Measurements from ENCODE around the gene AOPEP.

AOPEP gene

DNA sequence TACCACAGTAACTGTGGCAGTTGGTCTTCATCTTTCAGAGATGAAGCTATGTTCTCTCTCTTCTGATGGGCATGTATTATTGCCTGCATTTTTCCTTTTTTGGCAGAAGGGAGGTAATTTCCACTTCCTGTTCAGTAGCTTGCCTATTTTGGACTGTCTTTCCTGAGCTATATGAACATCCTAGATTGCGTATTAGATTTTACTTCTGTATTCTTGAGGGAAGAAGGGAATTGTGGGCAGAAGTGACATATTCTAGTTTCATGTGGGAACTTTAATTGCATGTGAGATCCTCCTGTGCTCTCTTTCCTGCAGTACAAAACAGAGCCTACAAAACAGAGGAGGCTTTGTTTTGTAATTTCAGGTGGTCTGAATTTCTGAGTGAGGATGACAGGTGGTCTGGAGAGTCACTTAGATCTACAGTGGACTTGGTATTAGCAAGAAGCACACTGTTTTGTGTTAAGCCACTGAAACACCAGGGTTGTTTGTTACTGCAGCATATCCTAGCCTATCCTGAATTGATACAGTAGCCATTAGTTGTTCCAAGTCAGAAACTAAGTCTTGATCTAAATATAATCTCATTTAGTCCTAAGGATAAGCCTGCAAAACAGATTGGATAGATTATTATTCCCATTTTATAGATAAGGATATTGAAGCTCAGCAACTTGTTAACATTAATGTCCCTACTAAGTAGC lies 68.1 kb downstream of the AOPEP start:
- DNase-seq (ENCODE audit: low read depth, low spot score) = no peak

DNA sequence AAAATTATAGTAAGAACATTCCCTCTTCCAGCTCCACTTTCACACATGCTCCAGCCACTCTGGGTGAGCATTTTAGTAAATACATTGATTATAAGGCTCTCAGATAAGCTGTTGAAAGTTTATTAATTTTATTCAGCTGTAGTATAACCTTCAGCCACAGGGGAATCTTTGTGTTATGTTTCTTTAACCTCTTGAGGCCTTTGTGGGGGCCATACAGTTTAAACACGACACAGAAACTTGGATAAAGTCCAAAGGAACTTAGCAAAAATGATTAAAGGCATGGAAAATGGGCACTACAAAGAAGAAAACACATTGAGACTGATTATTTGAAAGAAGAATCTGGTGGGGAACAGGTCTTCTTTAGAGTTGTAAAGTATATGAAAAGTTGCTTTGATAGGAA lies 70.2 kb downstream of the AOPEP start:
- no peak for DNase-seq (ENCODE audit: low read depth, low spot score)

DNA sequence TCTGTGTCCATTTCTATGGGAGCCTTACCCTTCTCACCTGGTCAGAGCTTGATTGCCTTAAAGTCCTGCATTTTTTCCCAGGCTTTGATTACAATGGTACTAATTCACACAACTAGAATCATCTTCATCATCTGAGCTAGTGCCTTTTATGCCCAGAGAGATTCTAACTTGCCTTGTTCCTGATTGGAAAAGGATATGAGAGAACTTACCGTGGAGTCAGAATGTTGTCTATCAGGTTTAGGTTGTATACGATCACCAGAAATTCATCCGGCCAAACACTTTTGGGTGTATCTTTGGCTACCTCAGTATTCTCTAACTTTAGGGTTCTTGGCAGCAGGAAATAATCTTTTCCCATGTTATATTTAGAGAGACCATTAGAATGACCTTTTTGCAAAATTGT lies 71.7 kb downstream of the AOPEP start:
- no peak for DNase-seq (ENCODE audit: low read depth, low spot score)

- DNase-seq (ENCODE audit: low read depth, low spot score) = no peak
These were observed 72.2 kb downstream of the AOPEP start for GRCh38 chr9:94798708-94799107.

DNA sequence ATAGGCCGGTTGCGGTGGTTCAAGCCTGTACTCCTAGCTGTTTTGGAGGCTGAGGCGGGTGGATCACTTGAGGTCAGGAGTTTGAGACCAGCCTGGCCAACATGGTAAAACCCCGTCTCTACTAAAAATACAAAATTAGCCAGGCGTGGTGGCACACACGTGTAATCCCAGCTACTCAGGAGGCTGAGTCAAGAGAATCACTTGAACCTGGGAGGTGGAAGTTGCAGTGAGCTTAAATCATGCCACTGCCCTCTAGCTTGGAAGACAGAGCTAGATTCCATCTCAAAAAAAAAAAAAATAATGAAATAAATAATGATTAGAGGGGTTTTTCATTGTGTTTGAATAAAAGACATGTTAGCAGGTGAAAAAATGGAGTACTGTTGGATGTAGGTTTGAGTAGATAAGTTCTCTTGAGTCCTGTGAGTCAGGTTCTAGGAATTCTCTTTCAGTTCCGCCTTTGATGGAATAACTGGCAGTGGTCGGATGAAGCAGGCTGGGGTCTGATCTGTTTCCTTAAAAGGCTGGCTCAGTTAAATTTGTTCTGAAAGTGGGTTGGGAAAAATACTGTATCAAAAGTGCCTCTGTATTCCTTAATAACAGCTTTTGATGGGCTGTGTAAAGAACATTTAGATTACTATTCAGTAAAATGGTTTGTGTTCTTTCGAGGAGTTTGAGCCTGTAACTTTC lies 73.2 kb downstream of the AOPEP start:
- DNase-seq (ENCODE audit: low read depth, low spot score) = no peak

DNA sequence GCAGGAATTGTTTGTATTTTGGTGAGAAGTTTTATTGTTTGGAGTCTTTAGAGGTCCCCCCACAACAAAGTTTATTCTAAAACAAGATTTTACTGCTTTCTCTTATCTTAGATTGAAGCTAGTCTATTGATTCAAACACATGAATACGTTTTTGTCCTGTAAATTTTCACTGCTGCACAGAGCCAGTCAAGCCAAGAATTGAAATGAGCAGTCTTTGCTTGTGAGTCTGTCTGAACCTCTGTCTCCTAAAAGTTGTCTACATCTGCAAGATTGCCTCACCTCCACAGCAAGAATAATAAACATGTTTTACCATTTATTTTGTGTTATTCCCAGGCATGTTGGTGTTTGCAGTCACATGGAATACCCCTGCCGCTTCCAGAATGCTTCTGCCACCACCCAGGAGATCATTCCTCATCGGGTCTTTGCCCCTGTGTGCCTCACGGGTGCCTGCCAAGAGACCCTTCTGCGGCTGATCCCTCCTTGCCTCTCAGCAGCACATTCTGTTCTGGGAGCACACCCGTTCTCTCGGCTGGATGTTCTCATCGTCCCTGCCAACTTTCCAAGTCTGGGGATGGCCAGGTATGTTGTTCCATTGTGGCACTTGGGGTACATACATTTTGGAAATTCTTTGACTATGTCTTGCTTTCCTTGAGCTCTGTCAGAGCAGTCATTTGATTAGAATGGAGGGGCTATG lies 74.1 kb downstream of the AOPEP start:
- no peak for DNase-seq (ENCODE audit: low read depth, low spot score)

DNA sequence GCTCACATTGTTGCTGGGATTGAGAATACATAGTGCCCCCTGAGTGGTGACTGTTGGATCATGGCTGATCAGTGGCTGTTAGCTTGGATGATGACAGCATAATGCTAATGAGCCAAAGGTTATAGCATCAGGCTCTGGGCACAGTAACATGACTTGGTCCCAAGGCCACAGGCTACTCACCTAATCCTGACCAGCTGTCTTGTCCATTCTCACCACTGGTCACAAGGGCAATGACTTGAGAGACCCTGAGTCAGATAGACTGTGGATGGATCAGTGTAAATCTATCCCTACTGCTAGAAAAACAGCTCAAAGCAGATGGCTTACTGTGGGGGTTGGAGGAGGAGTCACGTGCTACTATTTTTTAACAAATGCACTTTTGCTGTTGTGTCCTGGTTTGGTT lies 74.7 kb downstream of the AOPEP start:
- DNase-seq (ENCODE audit: low read depth, low spot score) = no peak

DNA sequence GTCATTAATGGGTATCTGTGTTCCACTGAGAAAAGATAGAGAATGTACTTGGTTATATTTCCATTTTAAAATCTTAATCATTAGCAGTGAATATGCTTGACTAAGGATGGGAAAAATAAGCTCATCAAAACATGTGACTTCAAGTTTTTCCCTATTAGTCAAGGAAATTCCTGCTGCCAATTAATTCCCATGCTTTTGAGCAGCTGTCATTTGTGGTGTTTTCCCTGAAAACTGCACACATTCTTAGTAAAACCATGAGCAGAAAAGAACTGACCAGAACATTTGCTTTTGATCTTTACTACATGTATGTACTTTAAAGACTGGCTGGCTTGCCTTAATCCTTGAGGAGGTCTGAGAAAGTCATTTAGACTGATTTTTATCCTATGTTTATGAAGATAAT lies 75.2 kb downstream of the AOPEP start:
- DNase-seq (ENCODE audit: low read depth, low spot score) = no peak

- DNase-seq (ENCODE audit: low read depth, low spot score) = no peak
These were observed 75.8 kb downstream of the AOPEP start for GRCh38 chr9:94802251-94802650.

- no peak for DNase-seq (ENCODE audit: low read depth, low spot score)
These were observed 76.3 kb downstream of the AOPEP start for GRCh38 chr9:94802793-94803192.

DNA sequence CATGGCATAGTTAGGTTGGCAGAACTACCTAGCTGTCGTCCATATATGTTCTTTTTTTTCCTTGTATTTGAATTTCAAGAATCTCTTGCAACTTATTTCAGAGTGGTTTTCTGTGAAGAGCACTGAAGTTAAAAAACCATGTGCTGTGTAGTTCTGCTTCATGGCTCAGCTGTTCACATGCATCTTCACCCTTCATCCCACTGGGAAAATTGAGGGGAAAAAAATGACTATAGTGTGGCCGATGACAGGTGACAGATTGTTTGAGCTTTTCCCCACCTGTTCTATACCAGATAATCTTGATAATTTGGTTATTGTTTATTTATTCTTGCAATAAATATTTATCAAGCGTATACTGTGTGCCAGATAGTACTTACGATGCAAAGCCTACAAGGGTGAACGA lies 77.8 kb downstream of the AOPEP start:
- no peak for DNase-seq (ENCODE audit: low read depth, low spot score)

DNA sequence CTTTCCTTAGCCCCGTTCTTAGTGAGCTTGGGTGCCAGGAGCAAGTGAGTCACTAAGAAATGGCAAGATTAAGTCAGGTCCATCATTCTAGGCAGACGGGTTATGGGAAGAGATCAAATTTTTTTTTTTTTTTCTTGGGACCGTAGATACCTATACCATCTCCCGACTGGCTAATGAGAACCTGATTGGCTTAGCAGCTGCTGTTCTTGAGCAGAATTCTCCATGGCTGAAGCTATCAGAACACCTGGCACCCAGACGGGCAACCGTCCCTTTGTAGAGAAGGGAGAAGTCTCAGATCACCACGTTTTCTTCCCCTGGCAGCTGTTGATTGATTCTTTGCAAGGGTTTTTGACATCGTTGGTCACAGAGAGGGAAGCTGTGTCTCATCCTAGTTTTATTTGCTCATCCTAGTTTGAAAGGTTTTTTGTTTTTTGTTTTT lies 78.6 kb downstream of the AOPEP start:
- DNase-seq (ENCODE audit: low read depth, low spot score) = no peak

- no peak for DNase-seq (ENCODE audit: low read depth, low spot score)
These were observed 79.1 kb downstream of the AOPEP start for GRCh38 chr9:94805585-94805984.

DNA sequence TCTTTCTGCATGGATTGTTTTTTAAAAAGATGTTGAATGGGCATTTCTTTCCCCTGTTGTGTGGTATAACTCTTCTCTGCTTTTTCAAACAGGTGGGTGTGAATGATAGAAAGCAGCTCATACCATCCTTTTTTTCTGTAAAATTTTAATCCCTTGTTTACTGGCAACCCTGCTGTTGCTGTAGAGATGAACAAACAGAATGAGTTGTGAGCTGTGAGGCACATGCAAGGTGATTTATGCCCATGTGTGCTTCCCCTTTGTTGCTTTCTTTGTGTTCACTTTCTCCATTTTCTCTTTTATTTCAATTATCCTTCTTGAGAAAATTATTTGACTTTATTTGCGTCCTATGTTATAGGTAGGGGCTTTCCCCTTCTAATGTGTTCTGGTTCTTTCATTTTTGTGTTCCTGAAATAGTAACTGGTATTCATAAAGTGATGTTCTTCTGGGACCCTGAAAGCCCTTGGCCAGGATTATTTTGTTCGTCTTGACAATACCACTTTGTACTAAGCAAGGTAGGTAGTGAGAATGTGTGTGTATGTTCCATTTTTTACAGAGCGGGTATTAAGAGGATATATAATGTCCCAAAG lies 79.9 kb downstream of the AOPEP start:
- no peak for DNase-seq (ENCODE audit: low read depth, low spot score)

DNA sequence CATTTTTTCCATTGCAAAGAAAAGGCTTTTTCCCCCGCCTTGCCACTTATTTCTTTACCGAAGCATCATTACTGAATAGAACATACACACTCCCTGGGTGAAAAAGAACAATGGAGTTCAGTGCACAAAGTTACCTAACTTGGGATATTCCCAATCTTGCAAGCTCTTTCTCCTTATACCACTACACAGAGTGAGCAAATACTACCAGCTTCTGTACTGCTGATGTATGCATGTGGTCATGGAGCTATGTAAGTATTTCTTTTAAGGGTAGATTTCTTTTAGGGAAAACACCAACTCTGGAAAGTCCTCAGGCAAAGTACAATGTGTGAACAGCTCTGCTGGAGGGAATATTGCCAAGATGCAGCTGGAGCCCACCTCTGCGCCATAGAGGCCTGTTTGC lies 81.1 kb downstream of the AOPEP start:
- DNase-seq (ENCODE audit: low read depth, low spot score) = no peak

- no peak for DNase-seq (ENCODE audit: low read depth, low spot score)
These were observed 82.6 kb downstream of the AOPEP start for GRCh38 chr9:94808926-94809700.

DNA sequence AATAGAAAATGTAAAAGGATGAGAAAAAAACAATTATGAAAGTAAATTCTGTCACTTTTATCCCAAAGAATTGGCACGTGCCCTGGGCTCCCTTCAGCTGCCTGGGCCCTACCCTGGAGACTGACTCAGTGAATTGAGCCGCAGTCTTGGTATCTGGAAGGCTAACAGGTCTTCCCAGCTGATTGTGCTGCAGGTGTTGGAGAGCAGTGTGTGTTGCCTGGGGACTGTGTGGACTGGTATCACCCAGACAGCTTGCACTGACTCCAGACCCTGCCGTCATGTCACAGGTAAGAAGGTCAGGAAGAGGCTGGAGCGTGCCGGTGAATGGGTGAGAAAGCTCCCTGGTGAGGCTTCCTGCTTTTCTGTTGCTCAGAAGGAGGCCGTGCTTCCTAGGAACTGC lies 83.3 kb downstream of the AOPEP start:
- DNase-seq (ENCODE audit: low read depth, low spot score) = no peak

DNA sequence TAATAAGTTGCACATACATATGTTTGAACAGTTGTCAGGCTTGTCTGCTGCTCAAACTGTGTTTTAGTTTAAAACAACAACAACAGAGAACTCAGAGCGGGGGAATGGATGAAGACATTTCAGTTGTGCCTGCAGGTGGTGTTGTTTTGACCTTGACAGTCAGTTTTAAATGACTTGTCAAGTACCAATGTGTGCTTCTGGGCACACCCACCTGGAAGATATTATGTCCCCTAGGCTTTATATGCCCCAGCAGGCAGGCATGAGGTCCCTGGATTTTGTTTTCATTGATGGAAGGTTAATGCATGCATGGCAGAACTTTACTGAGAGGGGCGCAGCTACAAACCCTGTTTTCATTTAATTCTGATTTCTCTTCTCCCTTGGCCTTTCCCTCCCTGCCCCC lies 84.6 kb downstream of the AOPEP start:
- no peak for DNase-seq (ENCODE audit: low read depth, low spot score)

- DNase-seq (ENCODE audit: low read depth, low spot score) = no peak
These were observed 85.8 kb downstream of the AOPEP start for GRCh38 chr9:94812343-94812742.

- DNase-seq (ENCODE audit: low read depth, low spot score) = no peak
These were observed 86.9 kb downstream of the AOPEP start for GRCh38 chr9:94813379-94813778.

DNA sequence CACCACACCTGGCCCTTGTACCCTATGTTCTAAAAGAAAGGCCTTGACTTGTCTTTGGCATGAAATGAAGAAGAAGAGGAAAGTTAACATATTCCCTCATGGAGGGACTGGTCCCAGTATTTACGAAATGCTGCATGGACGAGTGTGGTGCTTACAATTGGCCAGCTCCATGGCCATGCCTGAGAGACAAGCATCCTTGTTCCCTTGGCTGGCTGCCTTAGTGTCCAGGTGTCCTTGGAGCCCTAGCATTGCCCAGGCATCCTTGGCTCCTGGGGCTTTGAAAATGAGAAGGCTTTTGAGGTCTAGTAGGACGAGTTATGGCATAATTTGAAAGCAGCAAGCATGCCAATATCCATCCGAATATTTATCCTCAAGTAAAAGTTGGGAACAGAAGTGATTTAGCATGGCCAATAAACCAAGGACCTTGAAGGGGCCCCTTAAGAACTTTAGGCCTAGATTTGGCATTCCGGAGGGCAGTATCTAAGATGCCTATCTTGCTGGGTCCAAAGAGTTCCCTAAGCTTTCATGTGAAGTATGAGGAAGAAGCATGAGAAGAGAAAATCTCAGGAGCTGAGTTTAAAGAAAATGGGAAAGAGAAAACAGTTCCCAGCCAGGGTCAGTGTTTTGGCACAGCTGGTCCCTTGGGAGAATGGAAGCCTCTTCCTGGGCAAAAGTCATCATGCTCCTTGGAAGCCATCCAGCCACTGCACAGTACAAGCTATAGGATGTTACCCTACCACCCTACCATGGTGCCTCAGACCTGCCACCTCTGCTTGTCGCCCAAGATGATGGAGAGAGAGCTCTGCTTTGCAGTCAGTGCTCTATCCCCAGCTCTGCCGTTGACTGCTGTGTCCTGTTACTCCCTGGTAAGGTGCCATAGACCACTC lies 91.0 kb downstream of the AOPEP start:
- DNase-seq (ENCODE audit: low read depth, low spot score) = no peak

All from activated naive CD8-positive, alpha-beta T cell treated with anti-CD3 and anti-CD28 coated beads, Interleukin-2, amount 50 U/mL, for 16 hours (primary cell).